ENCODE data around the gene RFC2.

DNA sequence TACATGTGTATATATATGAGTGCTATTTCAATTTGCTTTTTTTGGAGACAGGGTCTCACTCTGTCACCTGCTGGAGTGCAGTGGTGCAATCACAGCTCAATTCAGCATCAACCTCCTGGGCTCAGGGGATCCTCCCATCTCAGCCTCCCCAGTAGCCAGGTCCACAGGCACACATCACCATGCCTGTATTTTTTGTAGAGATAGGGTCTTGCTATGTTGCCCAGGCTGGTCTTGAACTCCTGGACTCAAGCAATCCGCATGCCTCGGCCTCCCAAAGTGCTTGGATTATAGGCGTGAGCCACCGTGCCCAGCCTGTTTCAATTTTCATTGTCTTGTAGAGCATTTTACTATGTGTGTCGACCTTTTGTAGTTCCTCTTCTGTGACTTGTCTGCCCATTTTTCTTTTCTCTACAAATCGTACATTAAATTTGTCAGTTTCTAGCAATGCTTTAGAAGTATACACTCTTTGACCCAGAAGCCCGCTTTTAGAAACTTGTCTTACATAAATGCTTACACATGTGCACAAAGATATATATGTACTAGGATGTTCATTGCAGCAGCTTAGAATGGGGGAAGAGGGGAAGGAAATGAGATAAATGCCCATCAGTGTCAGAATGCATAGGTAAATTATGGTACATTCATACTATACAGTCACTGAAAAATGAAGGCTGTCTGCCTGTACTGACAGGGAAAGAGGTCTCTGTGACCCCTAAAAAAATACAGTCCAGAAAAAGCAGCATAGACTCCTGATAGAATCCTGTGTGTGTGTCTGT lies 12.2 kb upstream of the RFC2 start:
- TF ChIP-seq EP300 (IDR thresholded peaks at IDR 0.05), result no peak
- TF ChIP-seq, protein P1, sequence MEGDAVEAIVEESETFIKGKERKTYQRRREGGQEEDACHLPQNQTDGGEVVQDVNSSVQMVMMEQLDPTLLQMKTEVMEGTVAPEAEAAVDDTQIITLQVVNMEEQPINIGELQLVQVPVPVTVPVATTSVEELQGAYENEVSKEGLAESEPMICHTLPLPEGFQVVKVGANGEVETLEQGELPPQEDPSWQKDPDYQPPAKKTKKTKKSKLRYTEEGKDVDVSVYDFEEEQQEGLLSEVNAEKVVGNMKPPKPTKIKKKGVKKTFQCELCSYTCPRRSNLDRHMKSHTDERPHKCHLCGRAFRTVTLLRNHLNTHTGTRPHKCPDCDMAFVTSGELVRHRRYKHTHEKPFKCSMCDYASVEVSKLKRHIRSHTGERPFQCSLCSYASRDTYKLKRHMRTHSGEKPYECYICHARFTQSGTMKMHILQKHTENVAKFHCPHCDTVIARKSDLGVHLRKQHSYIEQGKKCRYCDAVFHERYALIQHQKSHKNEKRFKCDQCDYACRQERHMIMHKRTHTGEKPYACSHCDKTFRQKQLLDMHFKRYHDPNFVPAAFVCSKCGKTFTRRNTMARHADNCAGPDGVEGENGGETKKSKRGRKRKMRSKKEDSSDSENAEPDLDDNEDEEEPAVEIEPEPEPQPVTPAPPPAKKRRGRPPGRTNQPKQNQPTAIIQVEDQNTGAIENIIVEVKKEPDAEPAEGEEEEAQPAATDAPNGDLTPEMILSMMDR (IDR thresholded peaks at IDR 0.05), result no peak
- TF ChIP-seq POLR2A (IDR thresholded peaks at IDR 0.05; ENCODE audit: low read depth), result no peak
- no peak for TF ChIP-seq POLR2AphosphoS5 (IDR thresholded peaks at IDR 0.05)
